DND-41 (cell line): ENCODE results near the gene CPED1.

Experiments
- EZH2 ChIP-seq: IDR thresholded peaks from 3 replicates; pipeline ENCODE4 v1.6.1; 2012; ENCODE audit warnings: borderline replicate concordance, low read depth, mild to moderate bottlenecking, moderate library complexity, low read length, inconsistent platforms; ENCODE audit not compliant: severe bottlenecking
- TF ChIP-seq, protein P1 (sequence below): IDR thresholded peaks from 2 replicates; pipeline ENCODE4 v1.5.1; 2012; ENCODE audit warnings: borderline replicate concordance, low read length, moderate library complexity, mild to moderate bottlenecking; ENCODE audit not compliant: poor library complexity, severe bottlenecking; ENCODE audit errors: extremely low read depth

DNA sequence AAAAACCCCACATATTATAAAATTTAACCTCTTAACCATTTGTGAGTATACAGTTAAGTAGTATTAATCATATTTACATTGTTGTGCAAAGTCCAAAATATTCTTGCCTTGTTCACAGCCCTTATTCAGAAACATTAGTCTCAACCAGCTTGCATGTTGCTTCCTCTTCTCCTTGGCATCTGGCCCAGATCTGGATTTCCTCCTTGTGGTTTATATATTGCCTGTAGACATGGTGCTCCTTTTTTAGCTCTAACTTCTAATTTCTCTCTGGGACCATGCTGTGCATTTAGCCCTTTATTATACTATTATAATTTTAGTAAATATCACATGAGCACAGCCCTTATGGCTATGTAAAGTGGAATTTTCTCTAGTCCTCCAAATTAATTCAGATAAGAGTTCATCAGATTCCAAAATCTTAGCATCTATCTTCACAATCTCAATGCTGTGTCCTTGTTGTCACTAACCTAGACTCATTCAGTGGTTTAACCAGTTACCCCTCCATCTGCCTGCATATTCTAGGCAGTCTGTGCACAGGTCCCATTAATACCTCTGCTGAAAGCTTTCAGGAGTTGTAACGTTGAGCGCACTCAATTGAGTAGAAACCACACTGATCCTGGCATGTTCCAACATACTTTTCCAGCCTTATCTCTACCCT is 7.9 kb downstream of the CPED1 start:
- TF ChIP-seq EZH2, result no peak
- TF ChIP-seq, protein P1, sequence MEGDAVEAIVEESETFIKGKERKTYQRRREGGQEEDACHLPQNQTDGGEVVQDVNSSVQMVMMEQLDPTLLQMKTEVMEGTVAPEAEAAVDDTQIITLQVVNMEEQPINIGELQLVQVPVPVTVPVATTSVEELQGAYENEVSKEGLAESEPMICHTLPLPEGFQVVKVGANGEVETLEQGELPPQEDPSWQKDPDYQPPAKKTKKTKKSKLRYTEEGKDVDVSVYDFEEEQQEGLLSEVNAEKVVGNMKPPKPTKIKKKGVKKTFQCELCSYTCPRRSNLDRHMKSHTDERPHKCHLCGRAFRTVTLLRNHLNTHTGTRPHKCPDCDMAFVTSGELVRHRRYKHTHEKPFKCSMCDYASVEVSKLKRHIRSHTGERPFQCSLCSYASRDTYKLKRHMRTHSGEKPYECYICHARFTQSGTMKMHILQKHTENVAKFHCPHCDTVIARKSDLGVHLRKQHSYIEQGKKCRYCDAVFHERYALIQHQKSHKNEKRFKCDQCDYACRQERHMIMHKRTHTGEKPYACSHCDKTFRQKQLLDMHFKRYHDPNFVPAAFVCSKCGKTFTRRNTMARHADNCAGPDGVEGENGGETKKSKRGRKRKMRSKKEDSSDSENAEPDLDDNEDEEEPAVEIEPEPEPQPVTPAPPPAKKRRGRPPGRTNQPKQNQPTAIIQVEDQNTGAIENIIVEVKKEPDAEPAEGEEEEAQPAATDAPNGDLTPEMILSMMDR, result no peak
